ENCODE measurements around the gene ERCC6. TPM values are rescaled to one million over a fixed set of nuclear protein-coding genes. Genes with fewer than 3 reads are reported as not detected.

ERCC6 gene
- total and polyA plus RNA-seq, 2 donors (not counting 1 experiment from before 2014, with no cell fraction given): 8.1 to 59.8 TPM

DNA sequence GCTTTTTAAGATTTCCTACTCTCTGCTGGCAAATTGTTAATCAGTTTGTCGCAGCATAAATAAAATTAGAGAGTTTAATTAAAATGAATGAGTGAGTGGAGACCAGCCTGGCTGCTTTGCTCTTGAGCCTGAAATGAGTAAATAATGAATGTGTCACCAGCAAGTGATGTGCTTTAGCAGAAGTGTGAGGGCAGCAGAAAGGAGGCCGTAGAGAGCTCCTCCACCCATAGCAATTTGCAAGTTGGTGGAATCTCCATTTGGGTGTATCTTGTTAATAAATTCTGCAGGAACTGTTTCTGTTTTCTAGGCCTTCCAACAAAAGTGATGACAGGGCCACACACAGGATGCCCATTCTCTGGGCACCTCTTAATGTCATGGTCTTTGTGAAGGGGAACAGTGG lies 18.8 kb upstream of the ERCC6 start:
- no peak overlapping the region for H3K4me3 ChIP-seq (ENCODE audit: control extremely low read depth in 1 of 5, extremely low read depth in 1 of 5, insufficient read depth in 1 of 5, low read depth in 2 of 5, low read length in 4 of 5)
- no peaks in the 10 kb centered on the region for H3K9me3 ChIP-seq (ENCODE audit: control extremely low read depth in 1 of 3, control insufficient read depth in 2 of 3, insufficient read depth in 1 of 3, low read length in 2 of 3)
- H3K79me2 ChIP-seq (ENCODE audit: control insufficient read depth, insufficient read depth, low read length): no peaks in the 10 kb centered on the region
- no peak overlapping the region for H3K9ac ChIP-seq (ENCODE audit: low read length)
- DNase-seq (no peak), ATAC-seq (ENCODE audit: low read depth) (no peak)
- no peak overlapping the region for H2AFZ ChIP-seq (ENCODE audit: insufficient read depth, low read depth, low read length, poor library complexity, severe bottlenecking)
- no peak overlapping the region for H3K4me2 ChIP-seq (replicated peaks; ENCODE audit: low read depth, low read length, poor library complexity, severe bottlenecking)
- intact Hi-C loops (cut with micrococcal nuclease): no loop called here
- Mint-ChIP-seq H3K9me3 (ENCODE audit: insufficient read depth) (no peaks in the 10 kb centered on the region), H3K27ac (no peak overlapping the region), H3K4me3 (no peak overlapping the region), H3K27me3 (peaks cover 49% of the 10 kb centered on the region), H3K4me1 (no peaks in the 10 kb centered on the region)
- H3K27me3 ChIP-seq (replicated peaks in 1 of 4; ENCODE audit: control extremely low read depth in 1 of 4, control insufficient read depth in 3 of 4, insufficient read depth in 4 of 4, low read length in 3 of 4): peaks cover 0 to 17% (median 12%) of the 10 kb centered on the region in 4 experiments
- CTCF ChIA-PET: interaction anchor here (0.6 kb wide), 1 partner anchor 11 kb away, joined by 3 read pairs; no protein-coding TSS in a partner anchor
- no peaks in the 10 kb centered on the region for H3K36me3 ChIP-seq (replicated peaks in 1 of 2; ENCODE audit: control extremely low read depth in 1 of 2, control insufficient read depth in 1 of 2, extremely low read depth in 1 of 2, insufficient read depth in 2 of 2, low read length in 1 of 2)
- TF ChIP-seq EZH2 (IDR thresholded peaks at IDR 0.05; ENCODE audit: borderline replicate concordance, insufficient read depth, low read depth, low read length, poor library complexity, severe bottlenecking): no peak
- TF ChIP-seq, protein P1, sequence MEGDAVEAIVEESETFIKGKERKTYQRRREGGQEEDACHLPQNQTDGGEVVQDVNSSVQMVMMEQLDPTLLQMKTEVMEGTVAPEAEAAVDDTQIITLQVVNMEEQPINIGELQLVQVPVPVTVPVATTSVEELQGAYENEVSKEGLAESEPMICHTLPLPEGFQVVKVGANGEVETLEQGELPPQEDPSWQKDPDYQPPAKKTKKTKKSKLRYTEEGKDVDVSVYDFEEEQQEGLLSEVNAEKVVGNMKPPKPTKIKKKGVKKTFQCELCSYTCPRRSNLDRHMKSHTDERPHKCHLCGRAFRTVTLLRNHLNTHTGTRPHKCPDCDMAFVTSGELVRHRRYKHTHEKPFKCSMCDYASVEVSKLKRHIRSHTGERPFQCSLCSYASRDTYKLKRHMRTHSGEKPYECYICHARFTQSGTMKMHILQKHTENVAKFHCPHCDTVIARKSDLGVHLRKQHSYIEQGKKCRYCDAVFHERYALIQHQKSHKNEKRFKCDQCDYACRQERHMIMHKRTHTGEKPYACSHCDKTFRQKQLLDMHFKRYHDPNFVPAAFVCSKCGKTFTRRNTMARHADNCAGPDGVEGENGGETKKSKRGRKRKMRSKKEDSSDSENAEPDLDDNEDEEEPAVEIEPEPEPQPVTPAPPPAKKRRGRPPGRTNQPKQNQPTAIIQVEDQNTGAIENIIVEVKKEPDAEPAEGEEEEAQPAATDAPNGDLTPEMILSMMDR (IDR thresholded peaks at IDR 0.05): no peak
- H4K20me1 ChIP-seq (ENCODE audit: control insufficient read depth, insufficient read depth, low read length, poor library complexity, severe bottlenecking): no peaks in the 10 kb centered on the region
- WGBS (ENCODE audit: insufficient coverage): no CpG with 5 or more reads among the region's 2 CpGs
- H3K27ac ChIP-seq (ENCODE audit: low read length in 2 of 2): no peak overlapping the region
- POLR2A ChIA-PET: no interaction called here
- no peaks in the 10 kb centered on the region for H3K4me1 ChIP-seq (ENCODE audit: control insufficient read depth in 2 of 2, insufficient read depth in 2 of 2, low read length in 2 of 2)

GRCh38 chr10:49556723-49557122 lies 17.8 kb upstream of the ERCC6 start:
- Histone ChIP-seq H3K27me3 (replicated peaks in 1 of 4; ENCODE audit: control extremely low read depth in 1 of 4, control insufficient read depth in 3 of 4, insufficient read depth in 4 of 4, low read length in 3 of 4) (peaks cover 0 to 15% (median 12%) of the 10 kb centered on the region in 4 experiments), H3K36me3 (replicated peaks in 1 of 2; ENCODE audit: control extremely low read depth in 1 of 2, control insufficient read depth in 1 of 2, extremely low read depth in 1 of 2, insufficient read depth in 2 of 2, low read length in 1 of 2) (no peaks in the 10 kb centered on the region), H4K20me1 (ENCODE audit: control insufficient read depth, insufficient read depth, low read length, poor library complexity, severe bottlenecking) (no peaks in the 10 kb centered on the region), H3K4me3 (ENCODE audit: control extremely low read depth in 1 of 5, extremely low read depth in 1 of 5, insufficient read depth in 1 of 5, low read depth in 2 of 5, low read length in 4 of 5) (no peak overlapping the region), H3K4me1 (ENCODE audit: control insufficient read depth in 2 of 2, insufficient read depth in 2 of 2, low read length in 2 of 2) (no peaks in the 10 kb centered on the region), H2AFZ (ENCODE audit: insufficient read depth, low read depth, low read length, poor library complexity, severe bottlenecking) (no peak overlapping the region), H3K27ac (ENCODE audit: low read length in 2 of 2) (no peak overlapping the region), H3K9ac (ENCODE audit: low read length) (no peak overlapping the region), H3K79me2 (ENCODE audit: control insufficient read depth, insufficient read depth, low read length) (no peaks in the 10 kb centered on the region), H3K4me2 (replicated peaks; ENCODE audit: low read depth, low read length, poor library complexity, severe bottlenecking) (no peak overlapping the region), H3K9me3 (ENCODE audit: control extremely low read depth in 1 of 3, control insufficient read depth in 2 of 3, insufficient read depth in 1 of 3, low read length in 2 of 3) (no peaks in the 10 kb centered on the region)
- Mint-ChIP-seq H3K4me3 (no peak overlapping the region), H3K27me3 (peaks cover 50% of the 10 kb centered on the region), H3K27ac (no peak overlapping the region), H3K9me3 (ENCODE audit: insufficient read depth) (no peaks in the 10 kb centered on the region), H3K4me1 (no peaks in the 10 kb centered on the region)
- no CpG with 5 or more reads among the region's 1 CpG for whole genome bisulfite sequencing (ENCODE audit: insufficient coverage)
- POLR2A ChIA-PET: no interaction called here
- ATAC-seq (ENCODE audit: low read depth) (no peak), DNase-seq (no peak)
- CTCF ChIA-PET: interaction anchor here (0.6 kb wide), 1 partner anchor 12 kb away, joined by 3 read pairs; no protein-coding TSS in a partner anchor
- no peak for TF ChIP-seq EZH2 (IDR thresholded peaks at IDR 0.05; ENCODE audit: borderline replicate concordance, insufficient read depth, low read depth, low read length, poor library complexity, severe bottlenecking)
- intact Hi-C loops (cut with micrococcal nuclease): no loop called here
